Fibroblast of the aortic adventitia (primary cell): ENCODE measurements around the gene GPR39. TPM values are rescaled to one million over a fixed set of nuclear protein-coding genes. Genes with fewer than 3 reads are reported as not detected.

Source experiments
- DNase-seq: peaks from one replicate; pipeline ENCODE4 v3.0.0-alpha.2; 2010; ENCODE audit warnings: low read depth
- H3K4me3 ChIP-seq: 2 replicates; pipeline ENCODE4 v1.5.1; 2011; ENCODE audit warnings: low read depth, mild to moderate bottlenecking, control low read depth, low read length, moderate library complexity
- total RNA-seq: library from RNA; depleted of rRNA; stranded (reverse); fragments of >200 nt; gene quantifications from 2 replicates; pipeline ENCODE4 v1.2.3, GENCODE V29; 2012; ENCODE audit warnings: low replicate concordance
- TF ChIP-seq, protein P1 (sequence below): IDR thresholded peaks from 2 replicates; pipeline ENCODE4 v1.5.1; 2011; ENCODE audit warnings: mild to moderate bottlenecking, low read length, control low read depth, inconsistent platforms; ENCODE audit not compliant: insufficient read depth

The GPR39 gene
- total RNA-seq, 1 donor = 12.7 TPM

DNA sequence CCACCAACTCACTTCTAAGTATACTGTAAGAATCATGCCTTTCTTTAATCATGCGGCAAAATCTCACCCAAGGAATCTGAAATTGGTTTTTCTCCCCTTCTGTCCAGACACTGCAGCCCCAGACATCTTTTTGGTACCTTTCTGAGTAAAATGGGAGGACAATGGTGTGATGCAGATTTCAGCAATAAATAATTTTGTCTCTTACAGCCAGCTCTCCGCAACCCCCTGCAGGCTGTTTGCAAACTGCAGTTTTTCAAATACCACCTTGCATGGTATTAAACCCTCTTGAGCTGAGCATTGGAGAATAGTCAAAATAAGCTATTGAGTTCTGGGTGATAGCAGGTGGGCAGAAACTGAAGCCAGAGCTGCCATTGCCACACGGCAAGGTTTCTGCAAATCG, 32.2 kb downstream of the GPR39 start:
- TF ChIP-seq, protein P1, sequence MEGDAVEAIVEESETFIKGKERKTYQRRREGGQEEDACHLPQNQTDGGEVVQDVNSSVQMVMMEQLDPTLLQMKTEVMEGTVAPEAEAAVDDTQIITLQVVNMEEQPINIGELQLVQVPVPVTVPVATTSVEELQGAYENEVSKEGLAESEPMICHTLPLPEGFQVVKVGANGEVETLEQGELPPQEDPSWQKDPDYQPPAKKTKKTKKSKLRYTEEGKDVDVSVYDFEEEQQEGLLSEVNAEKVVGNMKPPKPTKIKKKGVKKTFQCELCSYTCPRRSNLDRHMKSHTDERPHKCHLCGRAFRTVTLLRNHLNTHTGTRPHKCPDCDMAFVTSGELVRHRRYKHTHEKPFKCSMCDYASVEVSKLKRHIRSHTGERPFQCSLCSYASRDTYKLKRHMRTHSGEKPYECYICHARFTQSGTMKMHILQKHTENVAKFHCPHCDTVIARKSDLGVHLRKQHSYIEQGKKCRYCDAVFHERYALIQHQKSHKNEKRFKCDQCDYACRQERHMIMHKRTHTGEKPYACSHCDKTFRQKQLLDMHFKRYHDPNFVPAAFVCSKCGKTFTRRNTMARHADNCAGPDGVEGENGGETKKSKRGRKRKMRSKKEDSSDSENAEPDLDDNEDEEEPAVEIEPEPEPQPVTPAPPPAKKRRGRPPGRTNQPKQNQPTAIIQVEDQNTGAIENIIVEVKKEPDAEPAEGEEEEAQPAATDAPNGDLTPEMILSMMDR = peak; percentile 90
- peak; percentile 66 for DNase-seq
- no peak overlapping the region for H3K4me3 ChIP-seq

DNA sequence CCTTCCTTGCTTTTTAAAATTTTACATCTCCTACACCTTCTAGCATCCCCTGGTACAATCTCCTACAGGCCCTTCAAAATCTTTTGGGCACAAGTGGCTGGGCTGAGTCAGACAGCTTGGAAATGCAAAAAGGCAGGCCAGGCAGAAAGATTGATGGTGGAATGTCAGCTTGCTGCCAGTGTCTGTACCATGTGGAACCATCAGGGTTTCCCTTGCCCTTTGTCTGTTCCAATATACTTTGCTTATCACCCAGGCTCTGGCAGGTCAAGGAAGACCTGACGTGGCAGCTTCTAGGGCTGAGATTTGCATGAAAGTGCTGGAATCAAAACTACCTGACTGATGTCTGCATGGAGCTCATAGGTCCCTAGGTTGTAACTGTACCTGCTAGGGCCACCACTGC, 33.3 kb downstream of the GPR39 start:
- TF ChIP-seq, protein P1 = no peak
- no peak for DNase-seq
- no peak overlapping the region for H3K4me3 ChIP-seq

DNA sequence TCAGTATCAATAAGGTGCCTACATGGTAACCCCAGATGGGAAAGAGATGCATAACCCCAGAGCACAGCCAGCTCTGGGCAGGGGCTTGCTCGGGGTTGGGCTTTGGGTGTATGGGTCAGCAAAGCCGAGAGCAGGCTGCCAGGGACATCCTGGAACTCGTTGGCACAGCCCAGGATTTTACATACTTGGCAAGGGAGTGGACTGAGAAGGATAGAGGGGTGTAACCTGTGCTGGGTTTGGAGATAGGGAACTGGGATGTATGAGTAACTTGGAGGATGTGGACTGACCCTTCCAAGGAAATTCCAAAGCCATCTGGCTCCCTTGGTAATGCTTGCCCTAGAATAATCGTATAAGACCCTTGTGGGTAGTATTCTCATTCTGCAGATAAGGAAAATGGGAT, 44.2 kb downstream of the GPR39 start:
- H3K4me3 ChIP-seq = no peak overlapping the region
- TF ChIP-seq, protein P1 = no peak
- DNase-seq = peak; percentile 79

DNA sequence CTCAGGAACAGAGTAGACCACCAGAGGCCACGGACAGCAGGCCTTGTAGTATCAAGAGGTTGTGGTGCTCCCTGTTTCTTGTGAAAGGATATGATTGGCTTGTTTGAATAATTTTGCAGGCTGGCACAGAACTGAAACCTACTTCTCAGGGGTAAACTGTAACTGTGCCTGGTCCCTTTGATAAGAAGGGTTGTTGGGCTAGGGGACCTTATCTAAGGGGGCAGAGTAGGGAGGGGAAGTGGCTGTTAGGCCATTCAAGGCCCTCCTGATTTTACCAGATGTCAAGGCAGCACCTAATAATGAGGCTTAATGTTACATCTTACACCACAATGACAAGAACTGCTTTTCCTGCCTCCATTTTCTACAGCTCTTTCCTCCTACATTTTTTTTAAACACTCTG, 45.6 kb downstream of the GPR39 start:
- TF ChIP-seq, protein P1 = no peak
- H3K4me3 ChIP-seq = no peak overlapping the region
- DNase-seq = no peak

DNA sequence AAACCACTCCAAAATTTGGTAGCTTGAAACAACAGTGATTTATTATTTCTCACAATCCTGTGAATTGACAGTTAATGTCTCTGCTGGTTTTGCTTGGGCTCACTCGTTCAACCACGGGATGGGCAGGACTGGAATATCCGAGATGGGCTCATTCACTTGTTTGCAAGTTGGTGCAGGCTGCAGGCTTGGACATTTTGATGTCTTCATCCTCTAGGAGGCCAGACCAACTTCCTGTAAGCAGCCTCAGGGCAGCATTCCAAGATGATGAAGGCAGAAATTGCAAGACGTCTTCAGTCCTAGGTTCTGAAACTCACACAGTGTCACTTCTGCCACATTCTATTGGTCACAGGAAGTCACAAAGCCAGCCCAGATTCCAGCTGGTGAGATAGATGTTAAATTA, 47.1 kb downstream of the GPR39 start:
- no peak for DNase-seq
- no peak overlapping the region for H3K4me3 ChIP-seq
- TF ChIP-seq, protein P1 = no peak

DNA sequence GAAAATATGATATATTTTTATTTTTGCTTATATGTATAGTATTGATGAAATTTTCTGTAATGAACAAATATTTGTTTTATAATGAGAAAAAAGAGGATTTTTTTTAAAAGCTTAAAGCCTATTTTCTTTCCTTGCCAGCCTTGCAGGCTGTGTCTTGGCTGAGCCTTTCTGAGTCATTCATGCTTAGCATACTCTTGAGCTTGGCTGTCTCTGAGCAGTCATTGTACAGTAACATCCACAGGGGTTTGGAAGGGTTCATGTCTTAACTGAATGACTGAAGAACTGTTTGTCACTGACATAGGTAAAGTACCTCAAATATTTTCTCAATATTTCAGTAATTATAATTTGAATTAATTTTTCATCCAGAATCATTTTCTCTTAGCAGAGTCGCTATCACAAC, 49.3 kb downstream of the GPR39 start:
- H3K4me3 ChIP-seq = no peak overlapping the region
- TF ChIP-seq, protein P1 = no peak
- peak; percentile 15 for DNase-seq

DNA sequence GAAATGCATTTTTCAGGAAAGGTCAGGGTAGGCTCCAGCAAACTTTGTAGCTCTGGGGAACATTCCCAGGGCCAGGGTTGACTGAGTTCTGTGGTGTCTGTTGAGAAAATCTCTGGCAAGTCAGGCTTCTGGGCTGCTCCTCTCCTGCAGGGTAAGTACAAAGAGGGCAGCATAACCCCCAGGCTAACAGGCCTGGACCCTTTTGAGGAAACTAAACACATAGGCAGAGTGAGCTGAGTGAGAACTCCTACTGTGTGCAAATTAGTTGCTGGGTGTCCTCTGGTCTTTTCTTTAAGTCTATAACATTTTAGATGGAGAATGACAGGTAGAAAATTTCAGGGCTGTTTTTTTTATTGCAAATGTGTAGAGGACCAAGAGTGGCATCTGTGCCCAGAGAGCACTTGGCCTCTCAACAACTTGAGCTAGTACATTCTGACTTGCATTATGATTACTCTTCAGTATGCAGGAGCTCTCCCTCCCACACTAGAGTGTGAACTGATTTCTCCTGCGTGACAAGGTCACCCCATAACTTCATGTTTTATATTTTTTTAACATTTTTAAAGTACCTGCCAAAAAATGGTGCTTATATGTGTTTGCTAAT, 49.9 kb downstream of the GPR39 start:
- no peak overlapping the region for H3K4me3 ChIP-seq
- no peak for DNase-seq
- TF ChIP-seq, protein P1 = no peak
